Fibroblast of peridontal ligament (primary cell): Measurements from ENCODE around the gene ATAD1.
"Not testable (repeated sequence)": the region's sequence is repeated elsewhere in the genome, so short reads cannot be mapped to it uniquely, and the experiment has no call there.

Experiments
- DNase-seq: peaks from one replicate; pipeline ENCODE4 v3.0.0-alpha.2; 2010; ENCODE audit errors: extremely low read depth

Gene ATAD1

GRCh38 chr10:87817609-87818504 is at the start of gene ATAD1:
Gene ATAD1, minus strand, starts transcription at chr10:87818226. Its CDS starts 3,627 bp downstream, at chr10:87814599.
- DNase-seq = peak; percentile 75

- peak; percentile 13 for DNase-seq
Measured at GRCh38 chr10:87867453-87867852, 49.4 kb upstream of the ATAD1 start.

GRCh38 chr10:87866412-87866974 is 48.5 kb upstream of the ATAD1 start:
- DNase-seq = peak; percentile 11

DNA sequence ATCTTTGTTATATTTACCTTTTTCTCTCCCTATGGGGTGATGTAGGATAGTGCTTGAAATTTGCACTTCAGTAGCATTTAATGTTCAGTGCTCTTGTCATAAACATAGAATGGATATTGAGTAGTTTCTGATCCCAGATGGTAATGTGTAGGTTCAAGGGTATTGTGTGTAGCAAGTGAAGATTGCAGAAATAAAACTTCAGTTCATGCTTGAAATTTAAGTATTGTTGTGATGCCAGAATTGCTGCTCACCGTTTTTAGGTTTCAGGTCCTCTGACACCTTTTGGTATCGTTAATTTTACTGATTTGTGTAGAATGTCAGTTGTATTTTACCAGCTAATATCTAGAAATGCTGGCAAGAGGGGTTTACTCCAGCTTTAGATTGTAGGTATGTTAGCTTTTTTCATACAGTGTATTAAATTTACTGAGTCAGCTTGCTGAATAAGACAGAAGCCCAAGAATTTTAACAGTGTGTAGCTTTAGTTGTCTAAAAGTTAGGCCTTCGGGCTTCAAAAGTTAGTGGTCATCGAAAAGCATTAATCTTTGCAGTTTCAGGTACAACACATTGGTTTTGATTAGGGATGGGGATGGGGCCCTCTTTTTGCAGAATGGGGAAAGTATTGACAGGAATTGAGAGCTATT is 47.3 kb upstream of the ATAD1 start:
- peak; percentile 18 for DNase-seq

DNA sequence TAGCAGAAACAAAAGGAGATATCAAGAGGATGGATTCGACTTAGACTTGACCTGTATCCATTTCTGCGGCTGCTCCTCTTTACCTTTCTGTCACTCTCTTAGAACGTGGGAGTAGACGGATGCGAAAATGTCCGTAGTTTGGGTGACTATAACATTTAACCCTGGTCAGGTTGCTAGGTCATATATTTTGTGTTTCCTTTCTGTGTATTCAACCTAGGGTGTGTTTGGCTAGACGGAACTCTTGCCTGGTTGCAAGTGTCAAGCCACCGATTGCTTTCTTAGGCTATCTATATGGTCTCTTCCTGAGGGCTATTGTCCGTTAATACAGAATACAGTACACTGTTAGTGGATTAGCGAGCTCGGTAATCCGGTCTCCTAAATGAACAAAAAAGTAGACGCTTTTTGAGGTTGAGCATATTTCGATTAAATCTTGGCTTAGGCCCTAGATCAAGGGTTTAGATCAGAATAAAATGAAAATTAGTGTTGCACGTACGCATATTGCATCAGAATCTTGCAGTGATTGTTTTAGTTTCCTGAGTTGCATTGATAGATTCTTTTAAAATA is 46.6 kb upstream of the ATAD1 start:
- peak; percentile 42 for DNase-seq

- DNase-seq = peak; percentile 11
Measured at GRCh38 chr10:87863951-87864495, 46.0 kb upstream of the ATAD1 start.

DNA sequence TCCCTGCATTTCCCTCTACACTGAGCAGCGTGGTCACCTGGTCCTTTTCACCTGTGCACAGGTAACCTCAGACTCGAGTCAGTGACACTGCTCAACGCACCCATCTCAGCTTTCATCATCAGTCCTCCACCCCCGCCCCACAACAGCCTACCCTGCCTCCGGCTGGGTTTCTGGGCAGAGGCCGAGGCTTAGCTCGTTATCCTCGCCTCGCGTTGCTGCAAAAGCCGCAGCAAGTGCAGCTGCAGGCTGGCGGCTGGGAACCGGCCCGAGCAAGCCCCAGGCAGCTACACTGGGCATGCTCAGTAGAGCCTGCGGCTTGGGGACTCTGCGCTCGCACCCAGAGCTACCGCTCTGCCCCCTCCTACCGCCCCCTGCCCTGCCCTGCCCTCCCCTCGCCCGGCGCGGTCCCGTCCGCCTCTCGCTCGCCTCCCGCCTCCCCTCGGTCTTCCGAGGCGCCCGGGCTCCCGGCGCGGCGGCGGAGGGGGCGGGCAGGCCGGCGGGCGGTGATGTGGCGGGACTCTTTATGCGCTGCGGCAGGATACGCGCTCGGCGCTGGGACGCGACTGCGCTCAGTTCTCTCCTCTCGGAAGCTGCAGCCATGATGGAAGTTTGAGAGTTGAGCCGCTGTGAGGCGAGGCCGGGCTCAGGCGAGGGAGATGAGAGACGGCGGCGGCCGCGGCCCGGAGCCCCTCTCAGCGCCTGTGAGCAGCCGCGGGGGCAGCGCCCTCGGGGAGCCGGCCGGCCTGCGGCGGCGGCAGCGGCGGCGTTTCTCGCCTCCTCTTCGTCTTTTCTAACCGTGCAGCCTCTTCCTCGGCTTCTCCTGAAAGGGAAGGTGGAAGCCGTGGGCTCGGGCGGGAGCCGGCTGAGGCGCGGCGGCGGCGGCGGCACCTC is 45.3 kb upstream of the ATAD1 start, which contains the start of the genes KLLN and PTEN:
KLLN (minus strand) TSS at position 481 of the 891 bp plus-strand sequence. CDS start 1,046 bp downstream, outside the sequence.
PTEN (plus strand) TSS at position 573 of the 891 bp plus-strand sequence. CDS start 845 bp downstream, outside the sequence.
- peak; percentile 91 for DNase-seq

GRCh38 chr10:87862679-87863052 is 44.6 kb upstream of the ATAD1 start:
- no peak for DNase-seq

GRCh38 chr10:87861953-87862678 is 44.1 kb upstream of the ATAD1 start:
- peak; percentile 98 for DNase-seq

DNA sequence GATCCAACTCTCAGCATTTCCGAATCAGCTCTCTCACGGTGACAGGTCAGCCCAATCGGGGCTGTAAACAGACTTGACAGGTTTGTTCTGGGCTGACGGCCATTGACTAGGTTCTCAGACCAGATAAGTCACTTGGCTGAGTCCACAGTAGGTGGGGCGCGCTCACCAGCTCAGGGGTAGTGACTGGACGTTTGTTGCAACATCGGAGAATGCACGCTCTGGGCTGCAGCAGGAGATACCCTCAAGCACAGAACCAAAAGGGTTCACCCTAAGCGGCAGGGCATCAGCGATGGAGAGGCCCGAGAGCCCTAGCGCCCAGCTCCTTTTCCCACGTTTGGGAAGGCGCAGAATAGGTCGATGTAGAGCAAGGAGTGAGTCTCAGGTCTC is 43.5 kb upstream of the ATAD1 start:
- DNase-seq = peak; percentile 61

DNA sequence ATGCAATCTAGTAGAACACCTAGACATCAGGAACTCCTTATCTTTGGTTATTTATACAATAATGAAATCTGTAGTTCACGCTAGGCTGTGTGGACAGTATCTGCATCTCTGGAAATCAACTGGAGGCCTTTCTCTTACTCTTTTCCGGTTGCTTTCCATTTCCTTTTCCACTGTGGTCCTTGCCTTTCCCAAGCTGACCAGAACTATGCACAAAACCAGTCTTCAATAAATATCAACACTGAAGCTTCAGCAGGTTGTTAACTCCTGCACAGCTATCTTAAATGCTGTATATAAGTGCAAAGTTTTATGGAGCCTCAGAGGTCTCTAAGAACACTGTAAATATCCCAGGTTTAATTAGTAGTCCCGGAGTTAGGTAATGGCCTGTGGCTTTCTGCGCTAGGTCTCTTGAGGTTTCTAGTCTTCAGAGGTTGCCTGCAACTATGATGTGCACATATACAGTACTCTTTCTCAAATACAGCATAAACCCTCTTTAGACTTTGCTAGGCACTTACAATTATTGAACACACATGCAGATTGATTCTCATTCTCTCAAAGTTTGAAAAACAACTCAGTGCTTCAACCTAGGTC is 42.9 kb upstream of the ATAD1 start:
- DNase-seq = peak; percentile 18

GRCh38 chr10:87860156-87860795 is 42.2 kb upstream of the ATAD1 start:
- peak; percentile 87 for DNase-seq

GRCh38 chr10:87855665-87856064 is 37.6 kb upstream of the ATAD1 start:
- DNase-seq = not testable (repeated sequence)

GRCh38 chr10:87855247-87855646 is 37.2 kb upstream of the ATAD1 start:
- DNase-seq = not testable (repeated sequence)

GRCh38 chr10:87852089-87852488 is 34.1 kb upstream of the ATAD1 start:
- no peak for DNase-seq

DNA sequence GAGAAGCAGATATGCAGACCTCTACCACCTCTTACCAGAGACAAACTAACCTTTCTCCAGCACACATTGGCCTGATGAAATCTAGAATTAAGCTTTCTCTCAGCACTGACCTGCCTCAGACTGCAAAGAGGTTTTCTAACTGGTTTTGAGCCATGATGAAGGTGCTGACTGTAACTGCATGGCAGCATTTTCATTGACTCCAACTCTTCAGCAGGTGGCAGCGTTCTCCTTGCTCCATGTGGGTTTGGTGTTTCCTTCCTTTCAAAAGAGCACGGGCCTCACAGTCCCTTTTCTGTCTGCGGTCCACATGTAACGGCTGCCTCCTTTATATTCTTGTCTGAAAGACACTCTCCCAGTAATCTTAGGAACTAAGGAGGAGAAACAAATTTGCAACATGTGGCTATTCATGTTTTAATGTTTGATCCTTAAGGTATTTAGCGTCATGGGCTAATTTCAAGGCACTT is 32.7 kb upstream of the ATAD1 start:
- peak; percentile 75 for DNase-seq

DNA sequence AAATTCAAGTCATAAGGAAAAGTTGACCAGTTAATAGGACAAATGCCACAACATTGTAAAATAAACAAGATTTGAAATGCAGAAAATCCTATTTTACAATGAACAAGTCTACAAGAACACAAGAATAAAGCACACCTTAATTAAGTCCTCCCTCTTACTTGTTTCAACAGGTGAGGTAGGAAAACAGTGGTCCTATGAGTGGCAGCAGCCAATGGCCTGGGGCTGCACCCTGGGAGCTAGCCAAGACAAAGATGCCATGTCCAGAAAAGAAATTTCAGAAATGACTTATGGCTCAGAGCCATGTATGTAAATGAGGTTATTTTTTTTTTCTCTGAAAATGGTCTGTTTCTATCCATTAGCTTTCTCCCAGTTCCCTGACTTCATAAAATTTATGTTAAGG is 31.0 kb upstream of the ATAD1 start:
- no peak for DNase-seq

DNA sequence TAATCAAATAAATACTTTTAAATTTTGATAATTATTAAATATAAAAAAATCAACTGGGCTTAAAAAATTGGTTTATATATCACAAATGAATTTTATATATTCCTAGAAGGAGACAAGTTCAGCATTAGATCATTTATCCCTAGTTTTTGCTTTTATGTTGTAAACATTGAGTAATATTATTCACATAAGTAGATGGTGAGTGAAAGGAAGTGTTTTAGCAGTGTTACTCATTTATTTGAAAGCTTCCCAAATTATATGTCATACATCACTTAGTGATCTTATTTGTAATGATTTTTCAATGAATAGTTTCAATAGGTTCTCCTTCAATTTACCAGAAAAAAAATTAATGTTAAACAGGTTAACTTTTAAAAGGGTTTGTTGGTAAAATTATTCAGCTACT is 29.5 kb upstream of the ATAD1 start:
- DNase-seq = peak; percentile 28

GRCh38 chr10:87846711-87847110 is 28.7 kb upstream of the ATAD1 start:
- DNase-seq = not testable (repeated sequence)
